Heart left ventricle (tissue), 16 donors: ENCODE data around the gene ARHGEF11. TPM values are rescaled to one million over a fixed set of nuclear protein-coding genes. Genes with fewer than 3 reads are reported as not detected.
A peak's percentile ranks its signal among the peaks of the same experiment; 100 is the strongest.

ENCODE experiments used
- ATAC-seq, 4 donors: fragments of 200-7000 bp; cut with Tn5 transposase; one replicate each; pipeline ENCODE4 v1.9.1; 2020 to 2022; ENCODE audit warnings: moderate library complexity in 4 of 4, mild to moderate bottlenecking in 3 of 4, moderate number of reproducible peaks in 1 of 4
- DNase-seq, 5 donors: peaks; one replicate each; pipeline ENCODE4 v3.0.0-alpha.2; 2020
- H3K27ac ChIP-seq, 12 donors: fragments of 200-600 bp; sonication (generic) in 4 of 12; one replicate each; pipeline versions ENCODE4 v1.5.0 to v1.8.0; 2016 to 2022; ENCODE audit warnings: mild to moderate bottlenecking in 2 of 12
- H3K27me3 ChIP-seq, 9 donors: fragments of 200-600 bp; sonication (generic) in 2 of 9; one replicate each; pipeline versions ENCODE4 v1.5.1 to v1.8.0; 2016 to 2022; ENCODE audit warnings: mild to moderate bottlenecking in 3 of 9
- H3K36me3 ChIP-seq, 9 donors: fragments of 200-600 bp; sonication (generic) in 2 of 9; one replicate each; pipeline versions ENCODE4 v1.5.0 to v1.8.0; 2018 to 2022; ENCODE audit warnings: mild to moderate bottlenecking in 2 of 9
- H3K4me1 ChIP-seq, 12 donors: fragments of 200-600 bp; sonication (generic) in 4 of 12; one replicate each; pipeline versions ENCODE4 v1.5.0 to v1.8.0; 2016 to 2022; ENCODE audit warnings: mild to moderate bottlenecking in 3 of 12
- H3K4me3 ChIP-seq, 12 donors: fragments of 200-600 bp; sonication (generic) in 4 of 12; one replicate each; pipeline versions ENCODE4 v1.5.0 to v1.8.0; 2017 to 2022; ENCODE audit warnings: mild to moderate bottlenecking in 9 of 12, moderate library complexity in 4 of 12
- H3K9me3 ChIP-seq, 12 donors: fragments of 200-600 bp; sonication (generic) in 4 of 12; one replicate each; pipeline versions ENCODE4 v1.5.0 to v1.8.0; 2016 to 2022; ENCODE audit warnings: mild to moderate bottlenecking in 1 of 12
- POLR2A ChIP-seq, 2 donors: fragments of 450-650 bp; IDR thresholded peaks; one replicate each; pipeline ENCODE4 v1.6.1; 2017; ENCODE audit warnings: antibody characterized with exemption in 2 of 2, mild to moderate bottlenecking in 2 of 2, moderate library complexity in 2 of 2
- WGBS, 4 donors: extraction: QIAGEN DNeasy Blood & Tissue Kit in 2 of 4; methylation state at CpG; one replicate each; pipeline versions ENCODE4 v1.1.5 to v1.1.7; 2013 to 2018; 5-methylcytosine and 5-hydroxymethylcytosine counted together
- intact Hi-C, 10 donors: fragments of 100-400 bp; cut with DNase I; formaldehyde crosslinking; loops; one replicate each; pipeline versions ENCODE4 v1.11.1 to v1.14.2; 2022
- polyA plus RNA-seq, 2 donors: library from polyadenylated mRNA; stranded (reverse); fragments of 200-250 nt; gene quantifications; one replicate each; pipeline ENCODE4 v1.2.3, GENCODE V29; 2013
- total RNA-seq, 9 donors: library from RNA; depleted of rRNA in 2 of 9; stranded (reverse); fragments of >200 nt in 2 of 9; fragmentation: NEBNext Ultra II Directional in 3 of 9; extraction: Animal tissue kit (Norgen Biotek cat#: 25700) in 3 of 9; gene quantifications; one replicate each; pipeline versions ENCODE4 v1.1.0 to v1.2.4, GENCODE V29; 2016 to 2023
- TF ChIP-seq, protein P1 (sequence below), 12 donors: fragments of 200-600 bp; sonication (generic) in 4 of 12; IDR thresholded peaks; one replicate each; pipeline versions ENCODE4 v1.5.0 to v1.8.0; 2018 to 2022; ENCODE audit warnings: antibody characterized with exemption in 12 of 12, mild to moderate bottlenecking in 5 of 12
- donor health status: ischemic (EF 13 %, LVEDD 7.1; RV severe dilation, severe dysfunction).
- donor health status: healthy with polysubstance abuse.
- donor health status: DM: no; HTN: yes; CAD: no.
- donor health status: DM: no; HTN: no; CAD: no.
- donor health status: ischemic (EF 25% LVEDD 6.9; RV normal size, moderate dysfunction).
- donor health status: ischemic (EF 25% LVEDD 5.7; RV mildly dilated, moderate dysfunction).
- donor health status: healthy.
- donor health status: DM: yes; HTN: yes; CAD: no.
- donor health status: ischemic (EF 35%, LVEDD 5.7; RV mildly dilated, moderate dysfunction).
- donor health status: nonischemic (EF 11% LVEDD 7.7; RV severe dilation, severe dysfunction).
- donor health status: DM: yes; HTN: yes; CAD: no.
- donor health status: PGD.
- donor health status: ischemic (EF 29% LVEDD 5.4; RV normal size, mild dysfunction).
- donor health status: nonischemic (EF 23%, LVEDD 6.1; RV moderate dilation, normal function).

ARHGEF11 gene
- total and polyA plus RNA-seq, 11 donors, result 12.2 to 44.1 (median 30.0) TPM

DNA sequence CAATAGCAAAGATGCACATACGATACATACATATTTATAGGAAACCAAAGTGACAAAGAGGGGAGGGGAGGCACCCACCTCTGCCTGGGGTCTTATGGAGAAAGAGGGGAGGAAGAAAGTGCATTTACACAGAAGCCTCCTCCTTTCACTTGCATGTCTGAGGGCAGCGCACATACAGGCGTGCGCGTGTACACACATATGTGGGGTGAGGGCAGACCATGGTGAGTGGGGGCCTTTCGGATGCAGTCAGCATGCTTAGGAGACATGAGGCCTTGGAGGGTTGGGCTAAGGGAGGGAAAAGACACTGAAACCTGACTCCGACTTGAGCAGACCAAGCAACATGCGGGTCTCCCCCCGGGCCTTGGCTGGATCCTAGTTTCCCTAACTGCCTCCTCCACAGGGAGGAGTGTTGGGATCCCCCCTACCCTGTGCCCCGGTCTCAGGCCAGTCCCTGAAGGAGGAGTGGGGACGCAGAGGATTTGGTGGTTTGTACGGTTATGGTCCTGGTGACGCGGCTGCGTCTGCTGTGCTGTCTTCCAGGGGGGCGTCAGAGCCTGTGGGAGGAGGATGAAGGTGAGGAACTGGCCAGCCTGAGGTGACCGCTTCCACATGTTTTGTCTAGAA lies 109.9 kb downstream of the ARHGEF11 start:
- intact Hi-C loops, result no loop called here
- WGBS, 4 donors, result 86 to 89% (median 88%) methylated on average over 17 of the region's 17 CpGs
- DNase-seq, result no peak
- TF ChIP-seq POLR2A (IDR thresholded peaks at IDR 0.05), result no peak
- TF ChIP-seq, protein P1, sequence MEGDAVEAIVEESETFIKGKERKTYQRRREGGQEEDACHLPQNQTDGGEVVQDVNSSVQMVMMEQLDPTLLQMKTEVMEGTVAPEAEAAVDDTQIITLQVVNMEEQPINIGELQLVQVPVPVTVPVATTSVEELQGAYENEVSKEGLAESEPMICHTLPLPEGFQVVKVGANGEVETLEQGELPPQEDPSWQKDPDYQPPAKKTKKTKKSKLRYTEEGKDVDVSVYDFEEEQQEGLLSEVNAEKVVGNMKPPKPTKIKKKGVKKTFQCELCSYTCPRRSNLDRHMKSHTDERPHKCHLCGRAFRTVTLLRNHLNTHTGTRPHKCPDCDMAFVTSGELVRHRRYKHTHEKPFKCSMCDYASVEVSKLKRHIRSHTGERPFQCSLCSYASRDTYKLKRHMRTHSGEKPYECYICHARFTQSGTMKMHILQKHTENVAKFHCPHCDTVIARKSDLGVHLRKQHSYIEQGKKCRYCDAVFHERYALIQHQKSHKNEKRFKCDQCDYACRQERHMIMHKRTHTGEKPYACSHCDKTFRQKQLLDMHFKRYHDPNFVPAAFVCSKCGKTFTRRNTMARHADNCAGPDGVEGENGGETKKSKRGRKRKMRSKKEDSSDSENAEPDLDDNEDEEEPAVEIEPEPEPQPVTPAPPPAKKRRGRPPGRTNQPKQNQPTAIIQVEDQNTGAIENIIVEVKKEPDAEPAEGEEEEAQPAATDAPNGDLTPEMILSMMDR (IDR thresholded peaks at IDR 0.05), result no peak
- H3K27ac ChIP-seq, result no peak overlapping the region
- H3K4me3 ChIP-seq, result no peak overlapping the region
- no peak for ATAC-seq
- no peaks in the 10 kb centered on the region for H3K9me3 ChIP-seq
- H3K36me3 ChIP-seq, result peaks cover 0 to 69% (median 55%) of the 10 kb centered on the region in 9 donors
- peaks cover 0 to 13% (median 0%) of the 10 kb centered on the region in 12 donors for H3K4me1 ChIP-seq
- no peaks in the 10 kb centered on the region for H3K27me3 ChIP-seq

DNA sequence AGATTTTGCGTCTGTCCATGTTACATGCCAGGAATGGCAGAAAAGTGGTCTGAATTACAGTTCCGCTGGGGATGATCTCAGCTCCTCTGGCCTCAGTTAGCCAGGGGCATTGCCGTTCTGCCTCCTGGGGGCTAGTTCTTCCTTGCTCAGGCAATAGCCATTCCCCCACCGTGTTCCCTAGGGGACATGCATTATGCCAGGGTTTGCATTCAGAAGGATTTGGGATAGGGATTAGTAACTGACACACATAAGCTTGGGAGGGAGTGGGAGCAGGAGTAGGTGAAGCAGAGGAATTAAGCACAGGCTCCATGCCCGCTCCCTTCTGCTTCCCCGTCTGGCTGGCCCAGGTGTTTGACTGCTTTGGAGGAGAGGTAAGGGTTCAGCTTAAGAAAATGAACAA lies 112.4 kb downstream of the ARHGEF11 start:
- TF ChIP-seq, protein P1 (IDR thresholded peaks at IDR 0.05), result no peak
- intact Hi-C loops, result no loop called here
- DNase-seq, result no peak
- no peak overlapping the region for H3K27ac ChIP-seq
- no peak overlapping the region for H3K4me3 ChIP-seq
- peaks cover 0 to 12% (median under 1%) of the 10 kb centered on the region in 9 donors for H3K27me3 ChIP-seq
- peaks cover 0 to 44% (median 30%) of the 10 kb centered on the region in 9 donors for H3K36me3 ChIP-seq
- H3K4me1 ChIP-seq, result peaks cover 0 to 13% (median 0%) of the 10 kb centered on the region in 12 donors
- H3K9me3 ChIP-seq, result no peaks in the 10 kb centered on the region
- WGBS, 4 donors, result 86 to 88% (median 87%) methylated on average over 6 of the region's 6 CpGs
- ATAC-seq, result no peak

DNA sequence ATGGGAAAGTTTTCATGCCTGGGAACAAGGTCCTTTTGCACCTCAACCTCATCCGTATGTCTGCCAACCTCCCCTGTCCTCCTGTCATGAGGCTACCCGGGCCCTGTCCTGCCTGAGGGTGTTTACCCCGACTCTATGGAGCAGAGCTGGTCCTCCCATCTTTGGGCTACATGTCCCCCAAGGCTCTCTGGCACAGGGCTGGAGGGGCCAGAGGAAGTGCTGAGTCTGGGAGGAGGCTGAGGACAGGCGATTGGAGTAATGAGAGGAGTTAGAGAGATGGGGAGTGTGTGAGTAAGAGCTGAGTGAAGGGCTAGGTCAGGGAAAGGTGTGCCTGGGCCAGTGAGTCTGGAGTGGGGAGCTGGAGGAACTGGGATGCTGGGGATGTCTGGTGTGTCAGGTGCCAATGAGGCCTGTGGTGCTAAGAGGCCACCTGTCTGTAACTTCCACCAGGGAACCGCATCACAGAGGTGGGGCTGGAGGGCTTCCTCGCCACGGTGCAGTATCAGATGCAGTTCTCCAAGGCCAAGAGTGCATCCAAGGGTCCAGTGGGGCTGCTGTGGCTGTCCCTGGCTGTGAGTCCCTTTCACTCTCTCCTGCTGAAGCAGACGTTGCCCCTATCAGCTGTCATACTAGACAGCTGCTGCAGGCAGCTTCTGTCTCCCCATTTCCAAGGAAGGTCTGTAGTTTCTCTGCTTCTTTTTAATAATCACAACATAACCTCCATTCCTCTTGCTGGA lies 113.4 kb downstream of the ARHGEF11 start:
- H3K9me3 ChIP-seq, result no peaks in the 10 kb centered on the region
- no peak for TF ChIP-seq POLR2A (IDR thresholded peaks at IDR 0.05)
- TF ChIP-seq, protein P1 (IDR thresholded peaks at IDR 0.05), result no peak
- WGBS, 4 donors, result 53 to 65% (median 61%) methylated on average over 8 of the region's 8 CpGs
- peak overlapping the region in 1 of 12 donors; percentile 1 for H3K4me3 ChIP-seq
- ATAC-seq (peak in 2 of 4 donors; percentile 6 to 9), DNase-seq (no peak)
- H3K4me1 ChIP-seq, result peaks cover 0 to 21% (median 8%) of the 10 kb centered on the region in 12 donors
- intact Hi-C loops, result no loop called here
- H3K27ac ChIP-seq, result no peak overlapping the region
- peaks cover 0 to 34% (median 22%) of the 10 kb centered on the region in 9 donors for H3K36me3 ChIP-seq
- peaks cover 4 to 22% (median 11%) of the 10 kb centered on the region in 9 donors for H3K27me3 ChIP-seq

DNA sequence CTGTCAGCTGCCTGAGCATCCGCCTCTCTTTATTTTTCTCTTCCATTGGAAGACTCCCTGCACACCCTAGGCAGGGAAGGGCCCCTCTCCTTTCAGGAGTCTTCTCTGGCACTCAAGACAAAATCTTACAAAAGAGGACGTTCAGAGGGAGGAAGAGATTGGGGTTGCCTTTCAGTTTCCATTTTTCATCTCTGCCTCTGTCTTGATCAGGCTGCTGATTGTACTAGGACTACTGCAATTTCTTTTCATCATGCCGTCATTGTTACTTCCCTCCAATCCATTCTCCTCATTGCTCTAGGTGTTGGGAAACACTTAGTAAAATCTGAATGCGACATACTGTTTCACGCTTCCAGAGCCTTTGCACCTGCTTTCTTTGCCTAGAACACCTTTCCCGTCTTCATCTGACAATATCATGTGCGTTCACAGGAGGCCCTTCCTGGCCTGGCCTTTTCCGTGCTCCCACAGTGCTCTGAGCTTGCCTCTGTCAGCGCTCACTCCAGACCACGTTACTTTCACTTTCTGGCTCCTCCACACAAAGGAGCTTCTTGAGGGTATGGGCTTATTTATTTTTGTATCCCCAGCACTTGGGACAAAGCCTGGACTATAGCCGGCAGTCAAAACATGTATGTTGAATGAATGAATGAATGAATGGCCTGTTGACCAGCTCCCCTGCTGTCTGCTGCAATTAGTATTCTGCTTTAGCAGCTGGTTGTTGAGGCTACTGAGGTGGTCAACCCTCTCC lies 114.2 kb downstream of the ARHGEF11 start:
- Histone ChIP-seq H3K27me3 (peaks cover 8 to 29% (median 18%) of the 10 kb centered on the region in 9 donors), H3K4me1 (peaks cover 0 to 22% (median 8%) of the 10 kb centered on the region in 12 donors), H3K27ac (peak overlapping the region in 1 of 12 donors; percentile 33), H3K4me3 (peak overlapping the region in 4 of 12 donors; percentile 1 to 30 (median 18)), H3K36me3 (peaks cover 0 to 26% (median 14%) of the 10 kb centered on the region in 9 donors), H3K9me3 (no peaks in the 10 kb centered on the region)
- intact Hi-C loops, result no loop called here
- ATAC-seq (peak in 2 of 4 donors; percentile 42 to 51), DNase-seq (no peak)
- WGBS, 4 donors, result 46 to 60% (median 52%) methylated on average over 11 of the region's 11 CpGs
- TF ChIP-seq POLR2A (IDR thresholded peaks at IDR 0.05), result no peak
- TF ChIP-seq, protein P1 (IDR thresholded peaks at IDR 0.05), result no peak
